ENCODE results near the gene ERCC1. TPM values are rescaled to one million over a fixed set of nuclear protein-coding genes. Genes with fewer than 3 reads are reported as not detected.

Gene ERCC1
- total RNA-seq, 1 donor from 2014 or later = 67.5 TPM

DNA sequence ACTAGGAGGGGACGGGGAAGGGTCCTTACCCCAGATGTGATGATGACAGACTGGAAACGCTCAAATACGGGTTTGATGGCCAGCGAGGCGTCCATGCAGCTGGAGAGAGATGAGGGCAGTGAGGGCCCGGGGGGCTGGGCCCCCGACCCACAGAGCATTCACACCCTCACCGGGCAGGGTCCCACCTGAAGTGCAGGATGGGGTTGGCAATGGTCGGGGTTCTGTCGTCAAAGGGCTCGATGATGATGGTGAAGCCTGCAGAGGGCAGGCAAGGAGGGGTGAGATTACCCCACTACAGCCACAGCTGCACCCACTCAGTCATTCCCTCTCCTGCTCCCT, 66.3 kb downstream of the ERCC1 start:
- H3K27ac Mint-ChIP-seq (ENCODE audit: unreplicated experiment) = no peak overlapping the region
- Histone ChIP-seq H3K27me3 (ENCODE audit: insufficient read depth, low read length) (no peaks in the 10 kb centered on the region), H3K9ac (ENCODE audit: low read length) (no peak overlapping the region), H3K79me2 (ENCODE audit: insufficient read depth, low read length) (no peaks in the 10 kb centered on the region), H2AFZ (ENCODE audit: low read depth, low read length) (no peak overlapping the region), H3K4me2 (ENCODE audit: low read length) (no peak overlapping the region), H3K27ac (ENCODE audit: low read depth, low read length) (no peak overlapping the region), H3K4me3 (ENCODE audit: insufficient read depth, low read depth, low read length) (no peak overlapping the region), H3K9me3 (ENCODE audit: insufficient read depth, low read depth, low read length) (peaks cover 2% of the 10 kb centered on the region), H4K20me1 (ENCODE audit: insufficient read depth, low read length) (peaks cover 29% of the 10 kb centered on the region), H3K4me1 (ENCODE audit: insufficient read depth, low read length) (no peaks in the 10 kb centered on the region), H3K36me3 (ENCODE audit: insufficient read depth, low read length) (peaks cover 14% of the 10 kb centered on the region)
- H3K4me1 Mint-ChIP-seq (ENCODE audit: low read depth, unreplicated experiment) = no peaks in the 10 kb centered on the region
- H3K4me3 Mint-ChIP-seq (ENCODE audit: unreplicated experiment) = no peak overlapping the region
- DNase-seq (ENCODE audit: low read depth) (no peak), FAIRE-seq (no peak)
- H3K9me3 Mint-ChIP-seq (ENCODE audit: unreplicated experiment) = no peaks in the 10 kb centered on the region
- peaks cover 52% of the 10 kb centered on the region for H3K36me3 Mint-ChIP-seq (ENCODE audit: low read depth, unreplicated experiment)
- TF ChIP-seq, protein P1, sequence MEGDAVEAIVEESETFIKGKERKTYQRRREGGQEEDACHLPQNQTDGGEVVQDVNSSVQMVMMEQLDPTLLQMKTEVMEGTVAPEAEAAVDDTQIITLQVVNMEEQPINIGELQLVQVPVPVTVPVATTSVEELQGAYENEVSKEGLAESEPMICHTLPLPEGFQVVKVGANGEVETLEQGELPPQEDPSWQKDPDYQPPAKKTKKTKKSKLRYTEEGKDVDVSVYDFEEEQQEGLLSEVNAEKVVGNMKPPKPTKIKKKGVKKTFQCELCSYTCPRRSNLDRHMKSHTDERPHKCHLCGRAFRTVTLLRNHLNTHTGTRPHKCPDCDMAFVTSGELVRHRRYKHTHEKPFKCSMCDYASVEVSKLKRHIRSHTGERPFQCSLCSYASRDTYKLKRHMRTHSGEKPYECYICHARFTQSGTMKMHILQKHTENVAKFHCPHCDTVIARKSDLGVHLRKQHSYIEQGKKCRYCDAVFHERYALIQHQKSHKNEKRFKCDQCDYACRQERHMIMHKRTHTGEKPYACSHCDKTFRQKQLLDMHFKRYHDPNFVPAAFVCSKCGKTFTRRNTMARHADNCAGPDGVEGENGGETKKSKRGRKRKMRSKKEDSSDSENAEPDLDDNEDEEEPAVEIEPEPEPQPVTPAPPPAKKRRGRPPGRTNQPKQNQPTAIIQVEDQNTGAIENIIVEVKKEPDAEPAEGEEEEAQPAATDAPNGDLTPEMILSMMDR (IDR thresholded peaks at IDR 0.05; ENCODE audit: insufficient read depth, low read depth, low read length) = no peak
- no peak for TF ChIP-seq EZH2 (IDR thresholded peaks at IDR 0.05; ENCODE audit: insufficient read depth, low read length)
- H3K27me3 Mint-ChIP-seq (ENCODE audit: low read depth, unreplicated experiment) = no peaks in the 10 kb centered on the region

Small RNAs within 50 kb of the gene (microRNA-seq; reads per million reads assigned to microRNA genes)
- gene MIR6088 = not detected

Other genes with a start within 250 kb of the ERCC1 start
- gene TRAPPC6A, start 245.7 kb downstream of the ERCC1 start, total RNA-seq = 14.7 and 16.4 TPM in 2 replicates
- gene BLOC1S3, start 245.1 kb downstream of the ERCC1 start, total RNA-seq = 14.5 TPM in 2 replicates
- 0.61 and 0.87 TPM in 2 replicates for gene EXOC3L2, start 178.5 kb downstream of the ERCC1 start, total RNA-seq
- 60.3 and 61.0 TPM in 2 replicates for gene MARK4, start 172.6 kb downstream of the ERCC1 start, total RNA-seq
- gene CKM, start 101.0 kb downstream of the ERCC1 start, total RNA-seq = not detected in 2 replicates
- 0.62 and 1.2 TPM in 2 replicates for gene KLC3, start 83.2 kb downstream of the ERCC1 start, total RNA-seq
- gene ERCC2, start 53.3 kb downstream of the ERCC1 start, total RNA-seq = 38.9 and 44.7 TPM in 2 replicates
- 56.6 and 56.7 TPM in 2 replicates for gene PPP1R13L, start 18.8 kb downstream of the ERCC1 start, total RNA-seq
- gene POLR1G, start 17.3 kb downstream of the ERCC1 start, total RNA-seq = 10.9 and 12.8 TPM in 2 replicates
- gene FOSB, start 44.1 kb upstream of the ERCC1 start, total RNA-seq = 8.2 and 13.3 TPM in 2 replicates
- 29.1 and 35.3 TPM in 2 replicates for gene RTN2, start 73.1 kb upstream of the ERCC1 start, total RNA-seq
- 0.67 and 1.3 TPM in 2 replicates for gene PPM1N, start 74.5 kb upstream of the ERCC1 start, total RNA-seq
- gene VASP, start 83.6 kb upstream of the ERCC1 start, total RNA-seq = 205 and 222 TPM in 2 replicates
- gene OPA3, start 160.9 kb upstream of the ERCC1 start, total RNA-seq = 12.4 and 12.8 TPM in 2 replicates
- gene GPR4, start 178.3 kb upstream of the ERCC1 start, total RNA-seq = 0.14 and 0.30 TPM in 2 replicates
- 24.6 and 27.8 TPM in 2 replicates for gene EML2, start 215.5 kb upstream of the ERCC1 start, total RNA-seq
- gene GIPR, start 244.3 kb upstream of the ERCC1 start, total RNA-seq = 4.4 and 4.6 TPM in 2 replicates